GM18502 (cell line): Measurements from ENCODE around the gene CHD2.

Source experiments
- ATAC-seq: cut with Tn5 transposase; IDR thresholded peaks from one replicate; pipeline ENCODE4 v1.9.1; 2021; ENCODE audit warnings: mild to moderate bottlenecking; ENCODE audit not compliant: unreplicated experiment, poor library complexity

CHD2 gene

DNA sequence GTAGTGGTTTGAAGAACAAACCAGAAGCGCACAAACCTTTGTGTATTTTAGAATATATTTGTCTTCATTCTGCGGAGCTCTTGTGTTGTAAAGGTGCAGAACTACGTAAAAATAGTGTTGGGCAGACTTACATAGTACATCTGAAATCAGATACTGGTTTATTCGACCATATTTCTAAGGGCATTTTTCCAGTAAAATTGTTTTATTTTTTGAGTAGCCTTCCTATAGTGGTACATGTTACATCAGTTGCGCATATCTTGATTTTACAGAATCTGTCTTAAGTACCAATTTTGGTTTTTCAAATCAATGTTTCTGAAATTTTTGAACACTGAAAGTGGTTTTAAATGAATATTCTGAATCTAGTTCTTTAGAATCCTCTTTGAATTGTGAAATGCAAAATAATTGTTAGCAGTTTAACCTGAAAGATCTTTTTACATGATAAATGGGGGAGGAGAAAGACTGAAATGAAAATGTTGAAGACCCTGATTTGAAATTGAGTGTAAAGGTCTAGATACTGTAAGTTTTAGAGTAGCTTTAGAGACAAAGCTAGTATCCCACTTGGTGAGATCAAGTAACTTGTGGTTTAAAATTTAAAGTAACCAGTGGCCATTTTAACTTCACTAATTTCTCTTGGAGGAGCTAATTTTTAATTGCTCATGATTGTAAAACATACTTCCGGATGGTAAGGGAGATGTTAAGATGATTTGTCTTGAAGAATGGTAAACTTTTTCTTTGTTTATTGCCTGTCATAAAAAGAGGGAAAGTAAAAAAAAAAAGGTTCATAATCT, 15.5 kb upstream of the CHD2 start:
- ATAC-seq, result no peak

GRCh38 chr15:92885224-92886041, 14.7 kb upstream of the CHD2 start:
- no peak for ATAC-seq

DNA sequence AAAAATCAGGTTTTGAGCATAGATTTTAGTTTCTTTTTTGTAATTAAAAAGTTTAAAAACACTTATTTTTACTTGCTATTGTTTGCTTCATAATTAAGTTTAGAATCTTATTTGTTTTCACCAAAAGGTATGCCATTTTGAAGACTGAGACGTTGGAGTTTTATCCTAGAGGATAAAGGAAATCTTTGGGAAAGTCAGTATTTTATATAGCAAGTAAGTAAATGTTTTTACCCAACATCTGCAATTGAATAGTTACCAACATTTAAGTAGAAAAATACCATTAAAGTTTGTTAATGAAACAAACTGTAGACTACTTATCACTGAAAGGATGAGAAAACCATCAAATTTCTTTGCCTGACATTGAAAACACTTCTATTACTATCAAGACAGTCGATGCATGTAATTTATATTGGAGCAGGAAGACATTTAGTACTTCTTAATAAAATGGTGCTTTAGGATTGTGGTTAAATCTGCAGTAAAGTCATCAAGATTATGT, 14.0 kb upstream of the CHD2 start:
- no peak for ATAC-seq

- no peak for ATAC-seq
Measured at GRCh38 chr15:92886815-92887214, 13.3 kb upstream of the CHD2 start.

- ATAC-seq, result no peak
Measured at GRCh38 chr15:92887869-92888268, 12.3 kb upstream of the CHD2 start.

- no peak for ATAC-seq
Measured at GRCh38 chr15:92889390-92890107, 10.6 kb upstream of the CHD2 start.

- no peak for ATAC-seq
Measured at GRCh38 chr15:92891533-92892200, 8.5 kb upstream of the CHD2 start.

DNA sequence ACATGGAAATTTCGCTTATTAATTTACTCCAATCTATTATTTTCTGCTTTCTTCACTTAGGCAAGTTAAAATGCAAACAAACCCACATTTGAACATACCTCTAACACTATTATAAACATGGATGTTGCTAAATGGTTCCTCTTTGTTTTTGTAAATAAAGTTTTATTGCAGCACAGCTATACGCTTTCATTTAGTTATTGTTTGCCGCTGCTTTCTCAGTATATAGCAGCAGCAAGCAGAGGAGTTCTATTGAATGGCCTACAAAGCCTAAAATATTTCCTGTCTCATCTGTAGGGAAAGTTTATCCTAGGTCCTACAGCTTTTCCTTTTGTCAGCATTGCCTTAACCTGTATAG, 7.9 kb upstream of the CHD2 start:
- no peak for ATAC-seq

- ATAC-seq, result no peak
Measured at GRCh38 chr15:92893200-92893599, 6.9 kb upstream of the CHD2 start.

DNA sequence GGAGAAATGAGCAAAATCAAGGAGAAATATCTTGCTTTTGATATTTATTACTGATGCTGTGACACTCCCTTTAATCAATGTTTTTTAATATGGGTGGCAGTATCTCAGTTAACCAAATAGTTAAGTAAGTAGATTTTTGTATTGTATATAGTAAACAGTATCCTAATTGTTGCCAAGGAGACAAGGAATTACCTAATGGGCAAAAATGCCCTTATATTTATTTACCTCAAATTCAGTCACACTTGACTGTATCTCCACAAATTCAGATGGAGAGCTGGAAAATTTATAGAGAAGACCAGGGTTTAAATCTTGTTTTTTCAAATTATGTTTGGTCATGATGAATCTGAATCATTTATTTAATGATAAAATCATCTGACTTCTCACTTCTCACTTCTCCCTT, 3.6 kb upstream of the CHD2 start:
- ATAC-seq, result no peak

- no peak for ATAC-seq
Measured at GRCh38 chr15:92897620-92898019, 2.5 kb upstream of the CHD2 start.

DNA sequence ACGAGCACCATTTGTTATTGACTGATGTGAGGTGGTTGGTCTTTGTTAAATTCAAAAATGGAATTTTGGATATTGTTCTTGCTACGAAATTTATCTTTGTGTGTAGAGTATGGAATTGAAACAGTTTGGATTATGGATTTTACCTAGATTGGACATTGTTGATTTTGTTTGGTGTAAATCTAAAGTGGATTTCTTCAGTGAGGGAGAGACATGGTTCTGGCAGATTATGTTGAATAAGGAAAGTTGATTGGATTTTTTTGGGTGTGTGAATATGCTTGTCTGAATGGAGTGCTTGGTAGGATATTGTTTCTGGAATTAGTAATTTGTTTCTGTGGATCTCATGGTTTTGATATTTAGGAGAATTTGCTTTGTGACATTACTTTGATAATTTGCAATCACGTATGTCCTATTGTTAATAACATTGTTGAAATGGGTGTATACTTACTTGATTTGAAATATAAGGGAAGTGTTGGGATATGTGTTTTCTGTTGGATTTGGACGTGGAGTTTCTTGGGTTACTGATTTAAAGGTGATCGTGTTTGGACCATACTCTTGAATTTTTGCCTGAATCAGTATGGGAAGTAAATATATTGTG, 1.0 kb upstream of the CHD2 start:
- no peak for ATAC-seq

DNA sequence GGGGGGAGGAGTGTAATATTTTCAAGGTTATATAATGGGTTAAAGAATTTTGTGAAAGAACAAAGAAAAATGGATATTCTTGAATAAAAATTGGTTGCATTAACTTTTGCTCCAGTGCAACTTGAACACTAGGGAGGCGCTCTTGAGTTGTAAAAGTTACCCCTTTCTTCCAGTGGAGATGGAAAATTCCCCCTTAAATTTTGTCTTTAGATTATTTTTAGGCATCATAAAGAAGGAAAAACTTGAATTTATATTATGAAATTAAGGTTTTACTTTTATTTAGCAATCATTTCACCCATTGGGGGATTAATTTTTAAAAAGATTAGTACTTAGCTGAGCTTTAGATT, 550 bp upstream of the CHD2 start:
- no peak for ATAC-seq

DNA sequence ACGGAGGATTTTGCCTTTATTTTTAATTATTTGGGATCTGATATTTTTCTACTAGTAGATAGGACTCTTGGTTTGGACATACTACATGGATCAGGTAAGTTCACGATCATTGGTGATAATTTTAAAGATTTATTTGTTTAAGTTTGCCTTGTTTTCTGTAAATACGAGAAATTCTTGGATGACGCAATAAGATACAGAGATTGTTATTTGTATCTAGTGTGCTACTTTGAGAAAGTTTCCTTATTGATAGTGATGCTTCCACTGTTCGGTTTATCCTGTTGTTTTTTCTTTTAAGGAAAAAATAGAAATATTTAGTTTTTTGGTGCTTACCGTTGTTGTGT, 577 bp downstream of the CHD2 start:
- no peak for ATAC-seq

- ATAC-seq, result no peak
Measured at GRCh38 chr15:92901072-92901761, 1.1 kb downstream of the CHD2 start.

DNA sequence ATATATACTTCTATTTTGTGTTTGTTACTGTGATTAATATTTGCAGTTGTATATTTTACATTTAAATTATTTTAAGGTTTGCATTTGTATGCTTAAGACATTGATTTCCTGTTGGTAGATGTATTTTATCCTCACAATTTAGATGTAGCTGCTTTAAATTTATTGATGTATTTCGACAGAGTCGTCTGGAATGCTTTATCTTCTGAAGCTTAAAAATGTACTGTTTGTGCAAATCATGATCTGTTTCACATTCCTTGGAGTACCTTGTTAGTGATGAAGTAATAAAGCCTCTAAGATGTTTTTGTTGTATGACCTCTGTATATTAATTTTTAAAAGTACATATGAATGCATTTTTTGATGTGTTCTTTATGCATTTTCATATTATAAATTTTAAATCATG, 1.9 kb downstream of the CHD2 start:
- ATAC-seq, result no peak

DNA sequence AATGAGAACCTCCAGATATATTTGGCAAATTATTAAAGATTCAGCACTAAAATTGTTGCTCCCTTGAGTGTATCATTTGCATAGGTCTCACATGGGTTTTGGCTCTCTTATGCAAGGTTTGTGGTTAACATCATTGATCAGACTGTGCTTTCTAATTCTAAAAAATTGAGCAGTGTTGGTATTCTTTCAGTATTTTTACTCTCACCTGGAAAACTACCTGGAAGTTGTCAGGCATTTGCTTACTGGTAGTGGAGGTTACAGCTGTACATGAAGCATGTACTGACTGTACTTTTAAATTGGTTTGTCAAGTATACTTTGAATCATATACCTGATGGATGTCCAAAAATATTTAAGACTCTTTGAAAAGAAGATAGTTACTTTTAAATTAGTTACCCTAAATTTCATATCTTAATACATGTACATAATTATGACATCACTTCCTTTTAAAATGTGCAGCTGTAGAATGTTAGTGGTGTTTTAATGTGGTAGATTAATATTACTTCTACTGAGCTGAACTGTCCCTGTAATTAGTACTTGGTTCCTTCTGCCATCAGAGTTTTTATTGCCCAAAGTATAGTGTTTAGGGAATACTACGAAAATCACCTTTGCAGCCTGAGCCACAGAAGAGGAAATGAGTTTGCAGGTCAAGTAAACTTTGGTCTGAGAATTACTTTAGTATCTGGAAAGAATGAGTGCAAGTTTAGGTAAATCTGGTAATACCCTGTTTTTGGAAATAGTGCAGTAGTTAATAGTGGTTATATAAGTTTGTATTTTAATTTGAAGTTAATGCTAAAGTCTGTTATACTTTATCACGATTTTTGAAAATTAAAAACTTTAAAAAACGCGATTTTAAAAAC, 2.8 kb downstream of the CHD2 start:
- ATAC-seq, result no peak

- no peak for ATAC-seq
Measured at GRCh38 chr15:92903631-92903965, 3.5 kb downstream of the CHD2 start.
